IPS-NIHi7 (cell line): Measurements from ENCODE around the gene RNF151.

Experiments used
- DNase-seq: peaks from one replicate; pipeline ENCODE4 v3.0.0; 2012; ENCODE audit warnings: mixed read lengths; ENCODE audit errors: extremely low spot score

The RNF151 gene

GRCh38 chr16:1991588-1991947, 24.9 kb downstream of the RNF151 start:
- DNase-seq = no peak

GRCh38 chr16:1991948-1992703, 25.5 kb downstream of the RNF151 start:
- DNase-seq = peak; percentile 94

GRCh38 chr16:1992704-1993317, 26.2 kb downstream of the RNF151 start:
- DNase-seq = peak; percentile 58

- DNase-seq = no peak
Observed at GRCh38 chr16:1993731-1994131, 27.1 kb downstream of the RNF151 start.

GRCh38 chr16:1997494-1998359, 31.1 kb downstream of the RNF151 start:
- no peak for DNase-seq

GRCh38 chr16:1998360-1998835, 31.7 kb downstream of the RNF151 start:
- no peak for DNase-seq

- DNase-seq = no peak
Observed at GRCh38 chr16:1998852-1999801, 32.5 kb downstream of the RNF151 start.

GRCh38 chr16:1999866-2000514, 33.3 kb downstream of the RNF151 start:
- no peak for DNase-seq

GRCh38 chr16:2001035-2001434, 34.4 kb downstream of the RNF151 start:
- no peak for DNase-seq

- DNase-seq = no peak
Observed at GRCh38 chr16:2001456-2002355, 35.0 kb downstream of the RNF151 start.

GRCh38 chr16:2002406-2003230, 36.0 kb downstream of the RNF151 start:
- DNase-seq = no peak

- DNase-seq = no peak
Observed at GRCh38 chr16:2003231-2003826, 36.7 kb downstream of the RNF151 start.

- DNase-seq = peak; percentile 96
Observed at GRCh38 chr16:2003827-2004641, 37.4 kb downstream of the RNF151 start.

- no peak for DNase-seq
Observed at GRCh38 chr16:2004795-2005517, 38.3 kb downstream of the RNF151 start.

- DNase-seq = no peak
Observed at GRCh38 chr16:2005646-2006045, 39.0 kb downstream of the RNF151 start.

GRCh38 chr16:2006317-2006716, 39.7 kb downstream of the RNF151 start:
- DNase-seq = no peak
